LNCaP clone FGC (cell line): Measurements from ENCODE around the gene GIMAP5.

Experiments
- DNase-seq: peaks from one replicate; pipeline ENCODE4 v3.0.0-alpha.2; 2011; ENCODE audit warnings: low read depth
- H3K4me3 ChIP-seq: 2 replicates; pipeline ENCODE4 v1.5.1; 2011; ENCODE audit warnings: mild to moderate bottlenecking, low read depth, low read length, control low read depth
- TF ChIP-seq, protein P1 (sequence below): IDR thresholded peaks from 2 replicates; pipeline ENCODE4 v1.5.1; 2012; ENCODE audit warnings: mild to moderate bottlenecking; ENCODE audit not compliant: control insufficient read depth, insufficient read depth; ENCODE audit errors: extremely low read depth

GIMAP5 gene

DNA sequence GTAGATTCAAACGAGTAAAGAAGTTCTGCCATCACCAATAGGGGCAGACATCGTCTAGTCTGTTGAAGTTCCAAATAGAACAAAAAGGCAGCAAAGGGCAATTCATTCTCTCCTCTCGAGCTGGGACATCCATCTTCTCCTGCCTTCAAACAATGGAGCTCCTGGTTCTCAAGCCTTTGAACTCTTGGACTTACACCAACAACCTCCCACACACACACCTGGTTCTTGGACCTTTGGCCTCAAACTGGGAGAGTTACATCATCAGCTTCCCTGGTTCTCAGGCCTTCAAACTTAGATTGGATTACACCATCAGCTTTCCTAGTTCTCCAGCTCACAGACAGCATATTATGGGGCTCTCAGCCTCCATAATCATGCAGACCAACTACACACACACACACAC, 9.8 kb upstream of the GIMAP5 start:
- DNase-seq, result no peak
- TF ChIP-seq, protein P1, sequence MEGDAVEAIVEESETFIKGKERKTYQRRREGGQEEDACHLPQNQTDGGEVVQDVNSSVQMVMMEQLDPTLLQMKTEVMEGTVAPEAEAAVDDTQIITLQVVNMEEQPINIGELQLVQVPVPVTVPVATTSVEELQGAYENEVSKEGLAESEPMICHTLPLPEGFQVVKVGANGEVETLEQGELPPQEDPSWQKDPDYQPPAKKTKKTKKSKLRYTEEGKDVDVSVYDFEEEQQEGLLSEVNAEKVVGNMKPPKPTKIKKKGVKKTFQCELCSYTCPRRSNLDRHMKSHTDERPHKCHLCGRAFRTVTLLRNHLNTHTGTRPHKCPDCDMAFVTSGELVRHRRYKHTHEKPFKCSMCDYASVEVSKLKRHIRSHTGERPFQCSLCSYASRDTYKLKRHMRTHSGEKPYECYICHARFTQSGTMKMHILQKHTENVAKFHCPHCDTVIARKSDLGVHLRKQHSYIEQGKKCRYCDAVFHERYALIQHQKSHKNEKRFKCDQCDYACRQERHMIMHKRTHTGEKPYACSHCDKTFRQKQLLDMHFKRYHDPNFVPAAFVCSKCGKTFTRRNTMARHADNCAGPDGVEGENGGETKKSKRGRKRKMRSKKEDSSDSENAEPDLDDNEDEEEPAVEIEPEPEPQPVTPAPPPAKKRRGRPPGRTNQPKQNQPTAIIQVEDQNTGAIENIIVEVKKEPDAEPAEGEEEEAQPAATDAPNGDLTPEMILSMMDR, result no peak
- H3K4me3 ChIP-seq, result no peak overlapping the region

DNA sequence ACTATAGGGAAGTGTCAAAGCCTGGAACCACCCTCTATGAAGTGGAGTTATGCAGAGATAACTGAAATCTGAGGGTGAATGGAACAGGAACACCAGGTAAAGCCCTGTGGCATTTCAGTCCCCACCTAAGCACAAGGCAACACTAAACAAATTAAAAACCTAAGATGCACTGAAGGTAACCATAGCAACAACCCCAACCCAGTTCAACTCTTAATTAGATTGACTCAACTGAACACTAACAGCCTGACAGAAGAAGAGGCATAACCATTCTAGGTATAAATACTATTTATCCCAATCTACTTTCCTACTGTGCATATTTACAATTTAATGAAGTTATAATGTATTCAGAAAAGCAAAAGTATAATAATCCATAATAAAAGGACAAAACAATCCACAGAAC, 9.2 kb upstream of the GIMAP5 start:
- no peak for DNase-seq
- TF ChIP-seq, protein P1, result no peak
- no peak overlapping the region for H3K4me3 ChIP-seq

DNA sequence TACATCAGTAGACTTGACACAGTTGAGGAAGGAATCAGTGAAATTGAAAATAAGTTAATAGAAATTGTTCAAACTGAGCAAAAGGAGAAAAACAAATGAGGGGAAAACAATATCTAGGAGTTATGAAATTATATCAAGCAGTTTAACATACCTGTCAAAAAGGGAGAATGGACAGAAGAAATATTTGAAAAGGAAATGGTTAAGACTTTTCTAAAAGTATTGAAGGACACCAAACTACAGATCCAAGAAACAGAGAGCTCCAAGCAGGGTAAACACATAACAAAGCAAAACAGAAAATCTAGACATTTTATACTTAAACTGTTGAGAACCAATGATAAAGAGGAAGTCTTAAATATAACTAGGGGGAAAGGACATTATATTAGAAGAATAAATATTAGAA, 8.6 kb upstream of the GIMAP5 start:
- TF ChIP-seq, protein P1, result no peak

DNA sequence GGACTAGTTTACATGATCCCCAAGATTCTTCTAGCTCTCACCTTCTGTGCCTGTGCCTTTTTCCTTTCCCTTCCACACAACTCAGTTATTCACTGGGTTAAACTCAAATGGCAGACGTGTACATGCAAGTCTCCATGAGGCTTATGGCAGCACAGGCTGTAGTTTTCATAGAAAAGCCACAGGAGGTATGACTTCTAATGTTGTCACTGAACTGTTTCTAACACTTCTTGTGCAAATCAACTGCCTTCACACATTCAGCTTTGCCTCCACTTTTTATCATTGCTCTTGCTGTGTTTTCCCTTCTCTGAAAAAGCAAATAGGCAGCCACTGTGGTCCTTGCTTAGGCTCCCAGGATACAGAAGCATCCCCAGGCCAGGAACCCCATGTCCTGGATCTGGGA, 5.3 kb upstream of the GIMAP5 start:
- DNase-seq, result no peak
- no peak overlapping the region for H3K4me3 ChIP-seq
- TF ChIP-seq, protein P1, result no peak

More for the DNA sequence above, 8.6 kb upstream of the GIMAP5 start:
- no peak for DNase-seq
- no peak overlapping the region for H3K4me3 ChIP-seq

DNA sequence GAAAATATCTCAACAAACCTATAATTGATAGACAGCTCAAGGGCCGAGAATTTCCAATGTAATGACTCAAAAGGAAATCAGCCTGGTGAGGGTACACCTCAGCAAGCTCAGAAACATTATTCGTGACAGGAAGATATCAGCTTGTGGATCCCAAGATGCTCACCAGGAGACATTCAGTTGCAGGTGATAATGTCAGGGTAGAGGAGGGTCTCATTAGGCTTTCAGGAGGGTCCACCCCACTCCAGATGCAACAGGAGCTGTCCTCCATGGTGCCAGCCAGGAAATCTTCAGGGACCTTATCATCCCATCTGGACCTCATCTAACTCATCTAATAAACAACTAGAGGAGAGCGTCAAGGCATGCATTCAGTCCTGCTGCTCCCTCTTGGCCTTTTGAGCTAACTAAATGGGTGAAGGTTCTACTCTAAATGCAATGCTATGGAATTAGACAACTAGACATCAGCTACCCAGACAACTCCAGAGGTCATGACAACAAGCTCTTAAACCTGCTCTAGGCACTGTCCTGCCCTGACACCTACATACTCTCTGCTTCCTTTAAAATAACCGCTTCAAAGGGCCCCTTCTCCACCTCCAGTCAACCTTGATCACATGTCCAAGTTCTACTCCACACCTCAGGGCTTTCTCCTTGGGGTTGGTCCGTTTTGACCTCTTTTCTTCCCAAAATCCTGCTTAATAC, 4.3 kb upstream of the GIMAP5 start:
- TF ChIP-seq, protein P1, result no peak
- no peak overlapping the region for H3K4me3 ChIP-seq
- DNase-seq, result no peak

DNA sequence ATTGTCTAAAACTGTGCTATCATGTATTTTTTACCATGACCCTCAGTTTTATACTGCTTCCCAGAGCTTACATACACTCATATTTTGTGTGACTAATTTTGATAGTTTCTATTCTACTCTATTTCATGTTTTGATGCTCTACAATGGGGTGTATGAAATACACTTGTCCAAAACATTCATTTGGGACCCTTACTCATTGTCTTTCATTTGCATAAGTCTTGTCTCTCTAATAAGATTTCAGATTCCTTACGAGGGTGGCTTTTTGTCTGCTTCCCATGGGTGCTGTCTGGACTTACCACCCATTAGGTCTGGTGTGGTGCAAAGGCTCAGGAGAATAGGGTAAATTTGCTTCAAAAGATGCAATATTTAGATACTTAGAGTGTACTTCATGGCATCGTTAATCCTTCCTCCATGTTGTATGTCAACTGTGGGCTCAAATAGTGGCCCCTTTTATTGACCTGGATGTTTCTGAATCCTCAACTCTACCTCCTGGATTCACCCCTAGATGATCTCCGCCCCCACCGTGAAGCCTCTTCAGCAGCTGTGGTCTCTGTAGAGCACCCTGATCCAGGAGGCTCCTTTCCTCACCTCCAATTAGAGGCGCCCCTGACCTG, 3.6 kb upstream of the GIMAP5 start:
- no peak overlapping the region for H3K4me3 ChIP-seq
- TF ChIP-seq, protein P1, result no peak
- DNase-seq, result no peak

DNA sequence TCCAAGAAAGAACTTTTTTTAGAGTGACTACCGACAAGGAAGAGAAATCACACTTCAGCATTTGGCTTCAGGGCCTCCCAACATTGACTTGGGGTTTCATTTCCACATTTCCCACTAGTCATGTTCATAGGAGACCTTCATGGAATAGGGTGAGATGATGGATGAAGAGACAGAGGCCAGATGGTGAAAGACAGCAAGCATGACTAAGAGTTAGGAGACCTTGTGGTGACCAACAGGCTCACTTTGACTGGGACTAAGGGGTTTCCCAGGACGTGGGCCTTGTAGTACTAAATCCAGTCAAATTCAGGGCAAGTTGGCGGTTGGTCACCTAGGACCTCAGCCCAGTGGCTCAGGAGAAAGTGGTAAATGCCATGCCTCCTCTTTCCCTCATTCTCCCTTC, 3.0 kb upstream of the GIMAP5 start:
- TF ChIP-seq, protein P1, result no peak
- DNase-seq, result no peak
- H3K4me3 ChIP-seq, result no peak overlapping the region
